Astrocyte (in vitro differentiated cells and primary cell): ENCODE data around the gene SPATC1L. TPM values are rescaled to one million over a fixed set of nuclear protein-coding genes. Genes with fewer than 3 reads are reported as not detected.

Experiments
- DNase-seq: peaks from one replicate; pipeline ENCODE4 v3.0.0-alpha.2; 2010; ENCODE audit warnings: low read depth
- FAIRE-seq: peaks from 2 replicates; lab custom pipeline; 2011; peaks lifted over from hg19 to GRCh38; lab: Jason Lieb, UNC
- H2AFZ ChIP-seq: 2 replicates; pipeline ENCODE4 v1.6.0; 2012; ENCODE audit warnings: low read depth, low read length, inconsistent platforms
- H3K27ac ChIP-seq: 2 replicates; pipeline ENCODE4 v1.5.1; 2011; ENCODE audit warnings: low read depth, low read length, inconsistent platforms
- H3K27me3 ChIP-seq: 2 replicates; pipeline ENCODE4 v1.6.0; 2011; ENCODE audit warnings: low read length, inconsistent platforms; ENCODE audit not compliant: insufficient read depth
- H3K36me3 ChIP-seq: 2 replicates; pipeline ENCODE4 v1.5.1; 2011; ENCODE audit warnings: low read length, inconsistent platforms; ENCODE audit not compliant: insufficient read depth
- H3K4me1 ChIP-seq: 2 replicates; pipeline ENCODE4 v1.5.1; 2011; ENCODE audit warnings: low read length, inconsistent platforms; ENCODE audit not compliant: insufficient read depth
- H3K4me2 ChIP-seq: 2 replicates; pipeline ENCODE4 v1.6.0; 2012; ENCODE audit warnings: low read length, inconsistent platforms
- H3K4me3 ChIP-seq: 2 replicates; pipeline ENCODE4 v1.5.1; 2011; ENCODE audit warnings: low read depth, mild to moderate bottlenecking, low read length, inconsistent platforms; ENCODE audit not compliant: insufficient read depth
- H3K79me2 ChIP-seq: 2 replicates; pipeline ENCODE4 v1.6.0; 2012; ENCODE audit warnings: mild to moderate bottlenecking, low read length, inconsistent platforms; ENCODE audit not compliant: insufficient read depth
- H3K9ac ChIP-seq: 2 replicates; pipeline ENCODE4 v1.6.0; 2012; ENCODE audit warnings: mild to moderate bottlenecking, low read length, inconsistent platforms
- H3K9me3 ChIP-seq: 2 replicates; pipeline ENCODE4 v1.5.1; 2012; ENCODE audit warnings: low read depth, mild to moderate bottlenecking, low read length, inconsistent platforms; ENCODE audit not compliant: insufficient read depth
- H4K20me1 ChIP-seq: 2 replicates; pipeline ENCODE4 v1.6.0; 2012; ENCODE audit warnings: low read length, inconsistent platforms; ENCODE audit not compliant: insufficient read depth
- H3K27ac Mint-ChIP-seq: one replicate; pipeline ENCODE4 v1.8.0; 2021; ENCODE audit warnings: mild to moderate bottlenecking, mixed read lengths; ENCODE audit not compliant: unreplicated experiment
- H3K27me3 Mint-ChIP-seq: one replicate; pipeline ENCODE4 v1.8.0; 2021; ENCODE audit warnings: low read depth, mixed read lengths; ENCODE audit not compliant: unreplicated experiment
- H3K36me3 Mint-ChIP-seq: one replicate; pipeline ENCODE4 v1.8.0; 2021; ENCODE audit warnings: low read depth, mixed read lengths; ENCODE audit not compliant: unreplicated experiment
- H3K4me1 Mint-ChIP-seq: one replicate; pipeline ENCODE4 v1.8.0; 2021; ENCODE audit warnings: low read depth, mixed read lengths; ENCODE audit not compliant: unreplicated experiment
- H3K4me3 Mint-ChIP-seq: one replicate; pipeline ENCODE4 v1.8.0; 2021; ENCODE audit warnings: mild to moderate bottlenecking, moderate library complexity, mixed read lengths; ENCODE audit not compliant: unreplicated experiment
- H3K9me3 Mint-ChIP-seq: one replicate; pipeline ENCODE4 v1.8.0; 2021; ENCODE audit warnings: mild to moderate bottlenecking, mixed read lengths; ENCODE audit not compliant: unreplicated experiment
- EZH2 ChIP-seq: IDR thresholded peaks from 2 replicates; pipeline ENCODE4 v1.6.1; 2012; ENCODE audit warnings: mild to moderate bottlenecking, low read length, inconsistent platforms; ENCODE audit not compliant: insufficient read depth
- total RNA-seq: library from RNA; stranded (reverse); gene quantifications from 2 replicates; pipeline ENCODE4 v1.2.1, GENCODE V29; 2021
- TF ChIP-seq, protein P1 (sequence below): IDR thresholded peaks from 2 replicates; pipeline ENCODE4 v1.5.1; 2011; ENCODE audit warnings: low read depth, mild to moderate bottlenecking, inconsistent platforms, low read length, moderate library complexity; ENCODE audit not compliant: insufficient read depth

Gene SPATC1L
- total RNA-seq, 1 donor from 2014 or later, result 17.8 TPM

DNA sequence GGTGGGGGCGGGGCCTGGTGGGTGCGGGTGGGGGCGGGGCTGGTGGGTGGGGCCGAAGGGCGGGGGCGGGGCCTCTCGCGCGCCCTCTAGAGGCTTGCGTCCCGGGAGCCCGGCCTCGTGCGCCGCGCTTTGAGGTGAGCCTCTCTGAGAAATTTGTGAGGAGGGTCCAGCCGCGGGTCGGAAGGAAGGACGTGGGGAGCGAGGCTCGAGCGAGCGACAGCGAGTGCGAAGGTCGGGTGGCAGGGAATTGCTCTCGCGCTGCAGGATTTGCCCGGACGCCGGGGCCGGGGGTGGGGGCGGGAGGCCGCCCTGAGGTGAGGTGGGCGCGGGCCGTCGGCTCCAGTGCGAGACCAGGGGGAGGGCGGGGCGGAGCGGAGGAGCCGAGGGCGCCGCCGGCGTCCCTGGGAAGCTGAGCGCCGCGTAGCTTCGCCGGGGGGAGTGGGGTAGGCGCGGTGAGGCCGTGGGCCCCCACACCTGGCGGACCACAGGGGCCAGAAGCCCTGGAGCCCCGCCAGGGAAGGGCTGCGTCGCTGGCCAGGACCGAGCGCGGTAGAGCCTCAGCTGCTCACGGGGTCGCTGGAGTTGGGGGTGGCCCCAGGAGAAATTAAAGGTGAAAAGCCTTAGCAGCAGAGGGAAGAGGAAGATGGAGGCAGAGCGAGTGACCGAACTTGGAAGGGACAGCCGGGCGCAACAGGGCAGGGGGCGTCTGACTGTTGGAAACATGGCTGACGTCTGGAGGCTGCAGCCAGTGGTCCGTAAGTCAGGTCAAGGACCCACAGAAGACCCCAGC, 45.1 kb upstream of the SPATC1L start:
- H3K27ac ChIP-seq, result no peak overlapping the region
- no peak for FAIRE-seq
- no peak for DNase-seq
- peaks cover 22% of the 10 kb centered on the region for H3K4me1 ChIP-seq
- peaks cover 18% of the 10 kb centered on the region for H3K36me3 Mint-ChIP-seq
- H3K79me2 ChIP-seq, result peaks cover 39% of the 10 kb centered on the region
- peaks cover 24% of the 10 kb centered on the region for H3K4me1 Mint-ChIP-seq
- H4K20me1 ChIP-seq, result peaks cover 36% of the 10 kb centered on the region
- no peaks in the 10 kb centered on the region for H3K9me3 ChIP-seq
- H3K9ac ChIP-seq, result peak overlapping the region; percentile 74
- peak overlapping the region; percentile 53 for H3K4me3 ChIP-seq
- no peaks in the 10 kb centered on the region for H3K27me3 Mint-ChIP-seq
- peaks cover 14% of the 10 kb centered on the region for H3K36me3 ChIP-seq
- peak overlapping the region; percentile 98 for H3K27ac Mint-ChIP-seq
- no peaks in the 10 kb centered on the region for H3K9me3 Mint-ChIP-seq
- peak overlapping the region; percentile 95 for H3K4me3 Mint-ChIP-seq
- peak overlapping the region; percentile 88 for H3K4me2 ChIP-seq
- H3K27me3 ChIP-seq, result no peaks in the 10 kb centered on the region
- TF ChIP-seq EZH2, result no peak
- TF ChIP-seq, protein P1, sequence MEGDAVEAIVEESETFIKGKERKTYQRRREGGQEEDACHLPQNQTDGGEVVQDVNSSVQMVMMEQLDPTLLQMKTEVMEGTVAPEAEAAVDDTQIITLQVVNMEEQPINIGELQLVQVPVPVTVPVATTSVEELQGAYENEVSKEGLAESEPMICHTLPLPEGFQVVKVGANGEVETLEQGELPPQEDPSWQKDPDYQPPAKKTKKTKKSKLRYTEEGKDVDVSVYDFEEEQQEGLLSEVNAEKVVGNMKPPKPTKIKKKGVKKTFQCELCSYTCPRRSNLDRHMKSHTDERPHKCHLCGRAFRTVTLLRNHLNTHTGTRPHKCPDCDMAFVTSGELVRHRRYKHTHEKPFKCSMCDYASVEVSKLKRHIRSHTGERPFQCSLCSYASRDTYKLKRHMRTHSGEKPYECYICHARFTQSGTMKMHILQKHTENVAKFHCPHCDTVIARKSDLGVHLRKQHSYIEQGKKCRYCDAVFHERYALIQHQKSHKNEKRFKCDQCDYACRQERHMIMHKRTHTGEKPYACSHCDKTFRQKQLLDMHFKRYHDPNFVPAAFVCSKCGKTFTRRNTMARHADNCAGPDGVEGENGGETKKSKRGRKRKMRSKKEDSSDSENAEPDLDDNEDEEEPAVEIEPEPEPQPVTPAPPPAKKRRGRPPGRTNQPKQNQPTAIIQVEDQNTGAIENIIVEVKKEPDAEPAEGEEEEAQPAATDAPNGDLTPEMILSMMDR, result peak; percentile 15
- peak overlapping the region; percentile 61 for H2AFZ ChIP-seq

DNA sequence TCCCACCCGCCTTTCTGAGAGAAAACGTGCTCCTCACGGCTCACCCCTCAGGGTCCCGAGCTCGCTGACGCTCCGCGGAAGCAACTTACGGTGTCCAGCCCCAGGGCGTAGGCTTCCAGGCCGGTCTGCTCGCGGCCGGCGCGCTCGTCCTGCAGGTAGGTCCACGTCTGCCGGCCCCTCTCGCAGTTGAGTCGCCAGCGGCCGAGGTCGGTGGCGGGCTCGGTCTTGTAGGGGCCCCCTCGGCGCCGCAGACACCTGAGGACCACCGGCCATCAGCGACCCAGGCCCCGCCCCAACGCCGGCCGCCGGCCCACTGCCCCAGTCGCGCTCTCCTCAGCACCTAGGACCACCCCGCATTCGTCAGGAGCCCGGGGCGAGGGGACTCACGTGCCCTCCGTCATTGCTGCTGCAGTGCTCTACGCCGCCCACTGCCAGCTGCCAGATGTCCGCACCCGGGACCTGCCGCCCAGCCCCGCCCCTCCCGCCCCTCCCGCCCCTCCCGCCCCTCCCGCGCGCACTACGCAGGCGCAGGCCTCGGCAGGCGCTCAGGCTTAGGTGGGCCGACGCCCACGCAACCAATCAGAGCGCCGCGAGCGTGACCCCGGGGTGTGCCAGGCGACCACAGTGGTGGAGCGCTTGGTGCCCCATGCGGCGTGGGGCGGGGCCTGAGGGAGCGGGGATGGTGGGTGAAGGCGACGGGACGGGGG, 44.2 kb upstream of the SPATC1L start, which contains the start of gene LSS:
LSS (minus strand) TSS at position 430 of the 707 bp plus-strand sequence; CDS start at position 401, 29 bp downstream.
- H3K9me3 Mint-ChIP-seq, result no peaks in the 10 kb centered on the region
- Histone ChIP-seq H3K79me2 (peaks cover 39% of the 10 kb centered on the region), H3K27ac (peak within 1 kb of the TSS; percentile 69), H4K20me1 (peaks cover 37% of the 10 kb centered on the region), H3K4me2 (peak within 1 kb of the TSS; percentile 92), H3K4me1 (peaks cover 22% of the 10 kb centered on the region), H3K9ac (peak within 1 kb of the TSS; percentile 84), H3K36me3 (peaks cover 10% of the 10 kb centered on the region), H3K4me3 (peak within 1 kb of the TSS; percentile 89), H3K9me3 (no peaks in the 10 kb centered on the region), H2AFZ (peak within 1 kb of the TSS; percentile 68), H3K27me3 (no peaks in the 10 kb centered on the region)
- no peak for TF ChIP-seq EZH2
- H3K36me3 Mint-ChIP-seq, result peaks cover 14% of the 10 kb centered on the region
- H3K4me1 Mint-ChIP-seq, result peaks cover 28% of the 10 kb centered on the region
- FAIRE-seq, result no peak
- peak within 1 kb of the TSS; percentile 98 for H3K27ac Mint-ChIP-seq
- DNase-seq, result peak; percentile 91
- H3K4me3 Mint-ChIP-seq, result peak within 1 kb of the TSS; percentile 95
- no peaks in the 10 kb centered on the region for H3K27me3 Mint-ChIP-seq

DNA sequence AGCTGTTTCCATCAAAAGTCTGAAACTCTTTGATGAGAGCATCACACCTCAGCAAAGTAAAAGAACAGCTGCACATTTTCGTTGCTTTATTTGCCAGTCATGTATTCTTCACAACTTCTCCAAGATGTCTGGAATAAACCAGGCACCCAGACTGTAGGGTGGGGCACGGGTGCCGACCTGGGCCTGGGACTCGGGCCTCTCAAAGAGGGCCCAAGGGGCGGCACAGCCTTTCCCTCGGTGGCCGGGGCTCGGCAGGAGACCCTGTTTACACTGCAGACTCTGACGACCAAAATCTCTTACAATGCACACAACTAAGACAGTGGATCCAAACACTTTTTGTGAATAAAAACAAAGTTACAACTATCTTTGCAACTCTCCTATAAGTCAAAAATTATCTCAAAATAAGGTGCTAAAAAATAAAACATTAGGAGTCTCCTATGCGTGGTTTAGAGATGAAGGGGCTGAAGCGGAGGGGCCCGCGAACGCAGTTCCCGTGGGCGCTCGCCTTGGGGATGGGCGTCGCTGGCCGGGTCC, 43.6 kb upstream of the SPATC1L start:
- no peak for DNase-seq
- no peak overlapping the region for H3K27ac Mint-ChIP-seq

More for the DNA sequence above, 43.6 kb upstream of the SPATC1L start:
- Histone ChIP-seq H3K27me3 (no peaks in the 10 kb centered on the region), H2AFZ (peak overlapping the region; percentile 68), H3K4me3 (peak overlapping the region; percentile 89), H3K36me3 (peaks cover 8% of the 10 kb centered on the region), H3K27ac (peak overlapping the region; percentile 69), H4K20me1 (peaks cover 41% of the 10 kb centered on the region), H3K9ac (peak overlapping the region; percentile 84), H3K4me1 (peaks cover 22% of the 10 kb centered on the region), H3K79me2 (peaks cover 44% of the 10 kb centered on the region), H3K9me3 (no peaks in the 10 kb centered on the region), H3K4me2 (peak overlapping the region; percentile 92)
- Mint-ChIP-seq H3K27me3 (no peaks in the 10 kb centered on the region), H3K36me3 (peaks cover 11% of the 10 kb centered on the region), H3K9me3 (no peaks in the 10 kb centered on the region), H3K4me3 (peak overlapping the region; percentile 88), H3K4me1 (peaks cover 28% of the 10 kb centered on the region)
- TF ChIP-seq, protein P1, result no peak
- no peak for TF ChIP-seq EZH2
- FAIRE-seq, result no peak
